Tibial artery (tissue), 4 donors: ENCODE data around the gene TOX2.

Source experiments
- DNase-seq, 2 donors: peaks; one replicate each; pipeline ENCODE4 v3.0.0-alpha.2; 2019
- H3K27ac ChIP-seq, 2 donors: fragments of 200-600 bp; sonication (generic) in 1 of 2; 1 replicate in 1 of 2; 2 replicates in 1 of 2; pipeline ENCODE4 v1.5.1; 2018 to 2019; ENCODE audit warnings: mild to moderate bottlenecking in 1 of 2
- H3K27me3 ChIP-seq, 2 donors: fragments of 200-600 bp; sonication (generic) in 1 of 2; one replicate each; pipeline versions ENCODE4 v1.5.1 to v1.6.0; 2016 to 2019
- H3K36me3 ChIP-seq, 3 donors: fragments of 200-600 bp; sonication (generic) in 2 of 3; one replicate each; pipeline ENCODE4 v1.5.1; 2016 to 2019; ENCODE audit warnings: mild to moderate bottlenecking in 2 of 3
- H3K4me1 ChIP-seq, 4 donors: fragments of 200-600 bp; sonication (generic) in 2 of 4; 1 replicate in 3 of 4; 2 replicates in 1 of 4; pipeline ENCODE4 v1.5.1; 2016 to 2019
- H3K4me3 ChIP-seq, 2 donors: fragments of 200-600 bp; sonication (generic) in 1 of 2; 1 replicate in 1 of 2; 2 replicates in 1 of 2; pipeline ENCODE4 v1.5.1; 2018 to 2019; ENCODE audit warnings: mild to moderate bottlenecking in 2 of 2
- H3K9me3 ChIP-seq, 3 donors: fragments of 200-600 bp; sonication (generic) in 1 of 3; one replicate each; pipeline ENCODE4 v1.5.1; 2016 to 2019
- intact Hi-C: fragments of 100-400 bp; cut with DNase I; formaldehyde crosslinking; loops from one replicate; pipeline ENCODE4 v1.15.0; 2023; ENCODE audit warnings: low total_unique reads
- TF ChIP-seq, protein P1 (sequence below), 2 experiments: fragments of 200-600 bp in 1 of 2; fragments of 450-650 bp in 1 of 2; IDR thresholded peaks; one replicate each; pipeline ENCODE4 v1.5.1; 2017 to 2019; ENCODE audit warnings: antibody characterized with exemption in 2 of 2, mild to moderate bottlenecking in 1 of 2, moderate library complexity in 1 of 2

TOX2 gene

GRCh38 chr20:43941476-43942200 is 27.0 kb downstream of the TOX2 start:
- H3K27me3 ChIP-seq = peaks cover 0 to 7% of the 10 kb centered on the region in 2 donors
- H3K4me3 ChIP-seq = no peak overlapping the region
- TF ChIP-seq, protein P1, sequence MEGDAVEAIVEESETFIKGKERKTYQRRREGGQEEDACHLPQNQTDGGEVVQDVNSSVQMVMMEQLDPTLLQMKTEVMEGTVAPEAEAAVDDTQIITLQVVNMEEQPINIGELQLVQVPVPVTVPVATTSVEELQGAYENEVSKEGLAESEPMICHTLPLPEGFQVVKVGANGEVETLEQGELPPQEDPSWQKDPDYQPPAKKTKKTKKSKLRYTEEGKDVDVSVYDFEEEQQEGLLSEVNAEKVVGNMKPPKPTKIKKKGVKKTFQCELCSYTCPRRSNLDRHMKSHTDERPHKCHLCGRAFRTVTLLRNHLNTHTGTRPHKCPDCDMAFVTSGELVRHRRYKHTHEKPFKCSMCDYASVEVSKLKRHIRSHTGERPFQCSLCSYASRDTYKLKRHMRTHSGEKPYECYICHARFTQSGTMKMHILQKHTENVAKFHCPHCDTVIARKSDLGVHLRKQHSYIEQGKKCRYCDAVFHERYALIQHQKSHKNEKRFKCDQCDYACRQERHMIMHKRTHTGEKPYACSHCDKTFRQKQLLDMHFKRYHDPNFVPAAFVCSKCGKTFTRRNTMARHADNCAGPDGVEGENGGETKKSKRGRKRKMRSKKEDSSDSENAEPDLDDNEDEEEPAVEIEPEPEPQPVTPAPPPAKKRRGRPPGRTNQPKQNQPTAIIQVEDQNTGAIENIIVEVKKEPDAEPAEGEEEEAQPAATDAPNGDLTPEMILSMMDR (IDR thresholded peaks at IDR 0.05) = no peak
- intact Hi-C loops = no loop called here
- H3K27ac ChIP-seq = no peak overlapping the region
- no peaks in the 10 kb centered on the region for H3K36me3 ChIP-seq
- no peak for DNase-seq
- H3K4me1 ChIP-seq = peaks cover 0 to 15% (median 11%) of the 10 kb centered on the region in 4 donors
- no peaks in the 10 kb centered on the region for H3K9me3 ChIP-seq

GRCh38 chr20:43942201-43942590 is 27.5 kb downstream of the TOX2 start:
- Histone ChIP-seq H3K4me1 (peaks cover 0 to 15% (median 11%) of the 10 kb centered on the region in 4 donors), H3K27ac (no peak overlapping the region), H3K4me3 (no peak overlapping the region), H3K36me3 (no peaks in the 10 kb centered on the region), H3K9me3 (no peaks in the 10 kb centered on the region), H3K27me3 (peaks cover 0 to 7% of the 10 kb centered on the region in 2 donors)
- intact Hi-C loops = no loop called here
- DNase-seq = no peak
- TF ChIP-seq, protein P1 (IDR thresholded peaks at IDR 0.05) = no peak

DNA sequence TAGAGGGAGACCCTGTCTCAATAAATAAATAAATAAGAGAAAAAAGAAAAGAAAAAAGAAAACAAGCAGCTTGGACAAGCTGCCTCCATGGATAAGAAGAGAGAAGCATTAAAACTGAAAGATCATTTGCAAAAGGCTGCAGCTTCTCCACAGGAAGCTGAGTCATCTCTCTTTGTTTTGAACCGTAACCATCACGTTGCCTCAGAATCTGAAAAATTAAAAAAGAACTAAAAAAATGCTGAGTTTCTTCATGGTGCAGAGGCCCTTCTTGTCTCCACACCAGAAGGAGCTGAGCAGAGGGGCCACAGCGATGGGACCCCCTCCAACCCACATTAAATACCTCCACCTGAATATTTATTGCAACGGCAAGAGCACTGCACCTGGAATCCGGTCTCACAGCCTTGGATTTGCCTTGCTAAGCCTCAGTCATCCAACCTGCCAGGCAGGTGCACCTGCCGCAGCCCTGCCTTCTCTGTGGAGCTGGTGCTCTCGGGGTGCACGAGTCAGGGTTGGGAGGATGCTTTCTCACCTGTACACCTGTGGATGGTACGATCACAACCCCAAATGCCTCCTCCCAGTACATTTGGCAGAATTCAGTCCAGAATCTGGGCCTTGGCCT is 28.1 kb downstream of the TOX2 start:
- no peak for DNase-seq
- H3K27ac ChIP-seq = no peak overlapping the region
- H3K4me1 ChIP-seq = peaks cover 0 to 15% (median 11%) of the 10 kb centered on the region in 4 donors
- no peak overlapping the region for H3K4me3 ChIP-seq
- TF ChIP-seq, protein P1 (IDR thresholded peaks at IDR 0.05) = no peak
- H3K9me3 ChIP-seq = no peaks in the 10 kb centered on the region
- intact Hi-C loops = no loop called here
- H3K36me3 ChIP-seq = no peaks in the 10 kb centered on the region
- peaks cover 0 to under 1% of the 10 kb centered on the region in 2 donors for H3K27me3 ChIP-seq

GRCh38 chr20:43943725-43944124 is 29.1 kb downstream of the TOX2 start:
- DNase-seq = no peak
- Histone ChIP-seq H3K9me3 (no peaks in the 10 kb centered on the region), H3K36me3 (no peaks in the 10 kb centered on the region), H3K27ac (no peak overlapping the region), H3K4me3 (no peak overlapping the region), H3K27me3 (no peaks in the 10 kb centered on the region), H3K4me1 (peaks cover 0 to 12% (median 7%) of the 10 kb centered on the region in 4 donors)
- TF ChIP-seq, protein P1 (IDR thresholded peaks at IDR 0.05) = no peak
- intact Hi-C loops = no loop called here

- H3K4me3 ChIP-seq = no peak overlapping the region
- TF ChIP-seq, protein P1 (IDR thresholded peaks at IDR 0.05) = no peak
- DNase-seq = no peak
- H3K4me1 ChIP-seq = peaks cover 0 to 2% (median 0%) of the 10 kb centered on the region in 4 donors
- no peaks in the 10 kb centered on the region for H3K36me3 ChIP-seq
- H3K27me3 ChIP-seq = peaks cover 0 to under 1% of the 10 kb centered on the region in 2 donors
- intact Hi-C loops = no loop called here
- H3K27ac ChIP-seq = no peak overlapping the region
- no peaks in the 10 kb centered on the region for H3K9me3 ChIP-seq
Measured at GRCh38 chr20:43944653-43945235, 30.1 kb downstream of the TOX2 start.
